HepG2 (cell line): ENCODE measurements around the gene TMCO6. TPM values are rescaled to one million over a fixed set of nuclear protein-coding genes. Genes with fewer than 3 reads are reported as not detected.
A peak's percentile ranks its signal among the peaks of the same experiment; 100 is the strongest.

Source experiments
- FOXC1 ChIP-seq: sonication (generic); formaldehyde crosslinking; IDR thresholded peaks from 2 replicates; pipeline ENCODE4 v1.8.0; 2022; ENCODE audit warnings: mild to moderate bottlenecking, missing genetic modification reagents, borderline replicate concordance
- HNF4G ChIP-seq, 2 experiments: sonication (generic) in 1 of 2; formaldehyde crosslinking in 1 of 2; IDR thresholded peaks; 2 replicates each; pipeline versions ENCODE4 v1.4.0 to v1.6.1; 2011 to 2020; ENCODE audit warnings: borderline replicate concordance in 2 of 2, low read depth in 2 of 2, mild to moderate bottlenecking in 2 of 2, low read length in 1 of 2, missing genetic modification reagents in 1 of 2, moderate library complexity in 1 of 2
- NFKBIZ ChIP-seq: IDR thresholded peaks from 2 replicates; pipeline ENCODE4 v1.6.1; 2018; ENCODE audit warnings: missing genetic modification reagents, missing compliant biosample characterization
- SMARCE1 ChIP-seq: fragments of 450-650 bp; IDR thresholded peaks from 2 replicates; pipeline ENCODE4 v1.6.1; 2017; ENCODE audit warnings: borderline replicate concordance
- SMC3 ChIP-seq: IDR thresholded peaks from 2 replicates; pipeline ENCODE4 v1.6.1; 2011; ENCODE audit warnings: low read length, improper control_type of control experiment
- XRCC5 ChIP-seq: fragments of 200-400 bp; formaldehyde crosslinking; optimal IDR thresholded peaks from 2 replicates; pipeline ENCODE3; 2017; ENCODE audit warnings: mild to moderate bottlenecking, low read length
- ZNF605 ChIP-seq: sonication (generic); formaldehyde crosslinking; IDR thresholded peaks from 2 replicates; pipeline ENCODE4 v1.8.0; 2022; ENCODE audit warnings: mild to moderate bottlenecking, missing genetic modification reagents
- ZNF614 ChIP-seq: IDR thresholded peaks from 2 replicates; pipeline ENCODE4 v1.6.1; 2018; ENCODE audit warnings: missing biosample characterization, missing genetic modification reagents, inconsistent platforms, borderline replicate concordance
- ZNF629 ChIP-seq: sonication (generic); formaldehyde crosslinking; conservative IDR thresholded peaks from 2 replicates; pipeline ENCODE4 v1.5.0; 2020; ENCODE audit warnings: missing genetic modification reagents
- polyA plus RNA-seq, 8 experiments: library from polyadenylated mRNA; depleted of rRNA in 3 of 8; stranded (reverse) in 7 of 8; unstranded in 1 of 8; fragments of >200 nt; fragmentation: Illumina TruSeq in 4 of 8; extraction: Trizol in 4 of 8; gene quantifications; 2 replicates each; pipeline versions ENCODE4 v1.2.1 to v1.2.3, GENCODE V29; 2011 to 2016; ENCODE audit warnings: low read depth in 4 of 8, missing spikeins in 1 of 8, mixed read lengths in 1 of 8; ENCODE audit not compliant: insufficient read depth in 1 of 8
- total RNA-seq, 5 experiments: library from RNA; depleted of rRNA; stranded (reverse); fragments of >200 nt; fragmentation: Illumina TruSeq; extraction: Trizol; gene quantifications; 2 replicates each; pipeline ENCODE4 v1.2.3, GENCODE V29; 2016; ENCODE audit warnings: low read depth in 1 of 5
- TF ChIP-seq, protein P1 (sequence below): sonication (generic); formaldehyde crosslinking; IDR thresholded peaks from 2 replicates; pipeline ENCODE4 v1.8.0; 2023; ENCODE audit warnings: mild to moderate bottlenecking, missing genetic modification reagents
- TF ChIP-seq, protein P2 (sequence below): sonication (generic); formaldehyde crosslinking; IDR thresholded peaks from 2 replicates; pipeline ENCODE4 v1.8.0; 2022; ENCODE audit warnings: missing genetic modification reagents, mild to moderate bottlenecking, moderate library complexity, borderline replicate concordance
- TF ChIP-seq, protein P3 (sequence below): IDR thresholded peaks from 2 replicates; pipeline ENCODE4 v1.6.1; 2016
- TF ChIP-seq, protein P4 (sequence below): sonication (generic); formaldehyde crosslinking; IDR thresholded peaks from 2 replicates; pipeline ENCODE4 v1.5.0; 2020; ENCODE audit warnings: missing genetic modification reagents, mild to moderate bottlenecking, borderline replicate concordance
- TF ChIP-seq, protein P5 (sequence below): IDR thresholded peaks from 2 replicates; pipeline ENCODE4 v1.6.1; 2012; ENCODE audit warnings: low read depth, low read length, improper control_type of control experiment

TMCO6 gene
- total and polyA plus RNA-seq, 2 of the 13 experiments (the other 11 are each of a cell fraction or from before 2014, with no cell fraction given), result 16.6 to 28.2 TPM

DNA sequence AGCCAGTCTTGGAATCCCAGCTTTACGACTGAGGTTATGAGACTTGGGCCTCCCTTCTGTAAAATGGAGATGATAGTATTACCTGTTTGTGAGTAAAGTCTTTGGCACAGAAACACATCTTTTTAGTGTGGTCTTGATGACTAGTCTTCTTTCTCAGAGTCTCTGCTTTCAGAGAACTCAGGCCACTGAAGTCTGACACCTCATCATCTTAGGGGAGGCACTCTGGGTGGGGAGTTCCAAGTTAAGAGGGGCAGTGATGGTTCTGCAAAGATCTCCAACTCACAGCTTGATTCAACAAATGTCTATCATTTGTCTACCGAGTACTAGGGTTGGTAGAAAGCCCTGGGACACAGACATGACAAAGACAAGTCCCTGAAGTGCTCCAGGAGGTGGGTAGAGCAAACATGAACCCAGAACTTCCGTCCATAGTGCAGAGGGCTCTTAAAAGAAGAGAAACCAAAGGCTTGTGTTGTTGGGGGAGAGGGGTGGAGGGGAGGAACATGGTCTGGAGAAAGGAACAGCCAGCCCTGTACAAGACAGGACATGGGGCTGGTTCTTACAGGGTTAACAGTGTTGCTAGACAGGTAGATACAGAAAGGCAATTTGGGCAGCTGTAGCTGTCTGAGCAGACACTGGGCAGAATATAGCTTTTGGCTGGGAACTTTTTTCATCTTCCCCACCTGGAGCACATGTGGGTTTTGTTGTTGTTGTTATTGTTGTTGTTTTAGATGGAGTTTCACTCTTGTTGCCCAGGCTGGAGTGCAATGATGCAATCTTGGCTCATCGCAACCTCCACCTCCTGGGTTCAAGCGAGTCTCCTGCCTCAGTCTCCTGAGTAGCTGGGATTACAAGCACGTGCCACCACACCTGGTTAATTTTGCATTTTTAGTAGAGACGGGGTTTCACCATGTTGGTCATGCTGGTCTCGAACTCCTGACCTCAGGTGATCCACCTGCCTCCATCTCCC lies 3.7 kb upstream of the TMCO6 start (continued):
- TF ChIP-seq FOXC1 (CRISPR knock-in tag) (0 out of 2 replicates have a peak, but pooled peaks have one; percentile 27), XRCC5 (no peak), NFKBIZ (no peak), SMC3 (no peak), ZNF629 (CRISPR knock-in tag) (peak; percentile 76), HNF4G (IDR thresholded peaks at IDR 0.05; ENCODE audit: borderline replicate concordance, low read depth, low read length) (peak; percentile 76), HNF4G (CRISPR knock-in tag; IDR thresholded peaks at IDR 0.05; ENCODE audit: borderline replicate concordance, low read depth) (no peak), ZNF605 (no peak), ZNF614 (CRISPR knock-in tag) (no peak), SMARCE1 (no peak)
- TF ChIP-seq, protein P1, sequence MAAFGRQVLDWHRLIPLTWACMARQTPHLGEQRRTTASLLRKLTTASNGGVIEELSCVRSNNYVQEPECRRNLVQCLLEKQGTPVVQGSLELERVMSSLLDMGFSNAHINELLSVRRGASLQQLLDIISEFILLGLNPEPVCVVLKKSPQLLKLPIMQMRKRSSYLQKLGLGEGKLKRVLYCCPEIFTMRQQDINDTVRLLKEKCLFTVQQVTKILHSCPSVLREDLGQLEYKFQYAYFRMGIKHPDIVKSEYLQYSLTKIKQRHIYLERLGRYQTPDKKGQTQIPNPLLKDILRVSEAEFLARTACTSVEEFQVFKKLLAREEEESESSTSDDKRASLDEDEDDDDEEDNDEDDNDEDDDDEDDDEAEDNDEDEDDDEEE (CRISPR knock-in tag), result no peak
- TF ChIP-seq, protein P2, sequence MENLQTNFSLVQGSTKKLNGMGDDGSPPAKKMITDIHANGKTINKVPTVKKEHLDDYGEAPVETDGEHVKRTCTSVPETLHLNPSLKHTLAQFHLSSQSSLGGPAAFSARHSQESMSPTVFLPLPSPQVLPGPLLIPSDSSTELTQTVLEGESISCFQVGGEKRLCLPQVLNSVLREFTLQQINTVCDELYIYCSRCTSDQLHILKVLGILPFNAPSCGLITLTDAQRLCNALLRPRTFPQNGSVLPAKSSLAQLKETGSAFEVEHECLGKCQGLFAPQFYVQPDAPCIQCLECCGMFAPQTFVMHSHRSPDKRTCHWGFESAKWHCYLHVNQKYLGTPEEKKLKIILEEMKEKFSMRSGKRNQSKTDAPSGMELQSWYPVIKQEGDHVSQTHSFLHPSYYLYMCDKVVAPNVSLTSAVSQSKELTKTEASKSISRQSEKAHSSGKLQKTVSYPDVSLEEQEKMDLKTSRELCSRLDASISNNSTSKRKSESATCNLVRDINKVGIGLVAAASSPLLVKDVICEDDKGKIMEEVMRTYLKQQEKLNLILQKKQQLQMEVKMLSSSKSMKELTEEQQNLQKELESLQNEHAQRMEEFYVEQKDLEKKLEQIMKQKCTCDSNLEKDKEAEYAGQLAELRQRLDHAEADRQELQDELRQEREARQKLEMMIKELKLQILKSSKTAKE, result no peak
- TF ChIP-seq, protein P3, sequence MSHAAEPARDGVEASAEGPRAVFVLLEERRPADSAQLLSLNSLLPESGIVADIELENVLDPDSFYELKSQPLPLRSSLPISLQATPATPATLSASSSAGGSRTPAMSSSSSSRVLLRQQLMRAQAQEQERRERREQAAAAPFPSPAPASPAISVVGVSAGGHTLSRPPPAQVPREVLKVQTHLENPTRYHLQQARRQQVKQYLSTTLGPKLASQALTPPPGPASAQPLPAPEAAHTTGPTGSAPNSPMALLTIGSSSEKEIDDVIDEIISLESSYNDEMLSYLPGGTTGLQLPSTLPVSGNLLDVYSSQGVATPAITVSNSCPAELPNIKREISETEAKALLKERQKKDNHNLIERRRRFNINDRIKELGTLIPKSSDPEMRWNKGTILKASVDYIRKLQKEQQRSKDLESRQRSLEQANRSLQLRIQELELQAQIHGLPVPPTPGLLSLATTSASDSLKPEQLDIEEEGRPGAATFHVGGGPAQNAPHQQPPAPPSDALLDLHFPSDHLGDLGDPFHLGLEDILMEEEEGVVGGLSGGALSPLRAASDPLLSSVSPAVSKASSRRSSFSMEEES (CRISPR knock-in tag), result 0 out of 2 replicates have a peak, but pooled peaks have one; percentile 32
- TF ChIP-seq, protein P4, sequence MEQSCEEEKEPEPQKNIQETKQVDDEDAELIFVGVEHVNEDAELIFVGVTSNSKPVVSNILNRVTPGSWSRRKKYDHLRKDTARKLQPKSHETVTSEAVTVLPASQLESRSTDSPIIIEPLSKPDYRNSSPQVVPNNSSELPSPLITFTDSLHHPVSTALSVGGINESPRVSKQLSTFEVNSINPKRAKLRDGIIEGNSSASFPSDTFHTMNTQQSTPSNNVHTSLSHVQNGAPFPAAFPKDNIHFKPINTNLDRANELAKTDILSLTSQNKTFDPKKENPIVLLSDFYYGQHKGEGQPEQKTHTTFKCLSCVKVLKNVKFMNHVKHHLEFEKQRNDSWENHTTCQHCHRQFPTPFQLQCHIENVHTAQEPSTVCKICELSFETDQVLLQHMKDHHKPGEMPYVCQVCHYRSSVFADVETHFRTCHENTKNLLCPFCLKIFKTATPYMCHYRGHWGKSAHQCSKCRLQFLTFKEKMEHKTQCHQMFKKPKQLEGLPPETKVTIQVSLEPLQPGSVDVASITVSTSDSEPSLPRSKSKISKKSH (CRISPR knock-in tag), result no peak
- TF ChIP-seq, protein P5, sequence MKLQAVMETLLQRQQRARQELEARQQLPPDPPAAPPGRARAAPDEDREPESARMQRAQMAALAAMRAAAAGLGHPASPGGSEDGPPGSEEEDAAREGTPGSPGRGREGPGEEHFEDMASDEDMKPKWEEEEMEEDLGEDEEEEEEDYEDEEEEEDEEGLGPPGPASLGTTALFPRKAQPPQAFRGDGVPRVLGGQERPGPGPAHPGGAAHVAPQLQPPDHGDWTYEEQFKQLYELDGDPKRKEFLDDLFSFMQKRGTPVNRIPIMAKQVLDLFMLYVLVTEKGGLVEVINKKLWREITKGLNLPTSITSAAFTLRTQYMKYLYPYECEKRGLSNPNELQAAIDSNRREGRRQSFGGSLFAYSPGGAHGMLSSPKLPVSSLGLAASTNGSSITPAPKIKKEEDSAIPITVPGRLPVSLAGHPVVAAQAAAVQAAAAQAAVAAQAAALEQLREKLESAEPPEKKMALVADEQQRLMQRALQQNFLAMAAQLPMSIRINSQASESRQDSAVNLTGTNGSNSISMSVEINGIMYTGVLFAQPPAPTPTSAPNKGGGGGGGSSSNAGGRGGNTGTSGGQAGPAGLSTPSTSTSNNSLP, result 0 out of 2 replicates have a peak, but pooled peaks have one; percentile 6
